ENCODE results near the gene APLNR.

APLNR gene

DNA sequence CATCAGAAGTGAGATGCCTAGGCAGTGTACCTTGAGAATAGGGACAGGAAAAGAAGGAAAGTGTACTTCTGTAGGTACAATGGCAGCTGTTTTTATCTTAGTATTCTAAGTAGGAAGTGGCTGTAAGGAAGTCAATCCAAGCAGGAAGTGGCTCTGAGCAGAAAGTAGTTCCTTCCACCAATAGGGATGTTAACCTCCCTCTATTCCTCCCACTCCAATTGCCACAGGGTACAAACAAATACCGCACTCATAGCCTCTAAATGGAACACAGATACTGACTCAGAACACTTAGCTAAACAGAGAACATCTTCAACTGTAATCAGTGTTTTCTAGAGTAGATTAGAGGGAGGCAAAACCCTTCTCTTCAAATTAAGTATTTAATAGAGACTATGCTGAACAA lies 44.7 kb downstream of the APLNR start:
- ATAC-seq (ENCODE audit: insufficient read depth, low read depth): no peak
- Histone ChIP-seq H3K4me2 (ENCODE audit: insufficient read depth, low read length) (no peak overlapping the region), H3K9ac (ENCODE audit: low read depth, low read length) (no peak overlapping the region), H3K36me3 (ENCODE audit: insufficient read depth, low read length) (no peaks in the 10 kb centered on the region), H4K20me1 (ENCODE audit: insufficient read depth, low read length) (no peaks in the 10 kb centered on the region), H3K79me2 (ENCODE audit: insufficient read depth, low read length) (no peaks in the 10 kb centered on the region), H2AFZ (ENCODE audit: low read depth, low read length) (no peak overlapping the region), H3K4me1 (ENCODE audit: insufficient read depth, low read length) (no peaks in the 10 kb centered on the region), H3K27me3 (ENCODE audit: insufficient read depth, low read length, poor library complexity) (no peaks in the 10 kb centered on the region), H3K4me3 (ENCODE audit: low read depth in 1 of 2, low read length in 2 of 2) (no peak overlapping the region), H3K27ac (ENCODE audit: low read length) (no peak overlapping the region), H3K9me3 (ENCODE audit: insufficient read depth, low read length, severe bottlenecking) (no peaks in the 10 kb centered on the region)
- TF ChIP-seq EZH2 (IDR thresholded peaks at IDR 0.05; ENCODE audit: borderline replicate concordance, low read depth, low read length, severe bottlenecking): no peak
- no peak for TF ChIP-seq CTCF (IDR thresholded peaks at IDR 0.05; ENCODE audit: borderline replicate concordance, extremely low read depth, low read length, poor library complexity, severe bottlenecking)
- DNase-seq: no peak

- Histone ChIP-seq H3K79me2 (ENCODE audit: insufficient read depth, low read length) (no peaks in the 10 kb centered on the region), H2AFZ (ENCODE audit: low read depth, low read length) (no peak overlapping the region), H3K9me3 (ENCODE audit: insufficient read depth, low read length, severe bottlenecking) (no peaks in the 10 kb centered on the region), H3K4me3 (ENCODE audit: low read depth in 1 of 2, low read length in 2 of 2) (no peak overlapping the region), H3K4me1 (ENCODE audit: insufficient read depth, low read length) (no peaks in the 10 kb centered on the region), H3K27ac (ENCODE audit: low read length) (no peak overlapping the region), H3K36me3 (ENCODE audit: insufficient read depth, low read length) (no peaks in the 10 kb centered on the region), H3K27me3 (ENCODE audit: insufficient read depth, low read length, poor library complexity) (no peaks in the 10 kb centered on the region), H3K4me2 (ENCODE audit: insufficient read depth, low read length) (no peak overlapping the region), H3K9ac (ENCODE audit: low read depth, low read length) (no peak overlapping the region), H4K20me1 (ENCODE audit: insufficient read depth, low read length) (no peaks in the 10 kb centered on the region)
- no peak for ATAC-seq (ENCODE audit: insufficient read depth, low read depth)
- TF ChIP-seq EZH2 (IDR thresholded peaks at IDR 0.05; ENCODE audit: borderline replicate concordance, low read depth, low read length, severe bottlenecking): no peak
- TF ChIP-seq CTCF (IDR thresholded peaks at IDR 0.05; ENCODE audit: borderline replicate concordance, extremely low read depth, low read length, poor library complexity, severe bottlenecking): no peak
- no peak for DNase-seq
These were observed 45.5 kb downstream of the APLNR start for GRCh38 chr11:57191311-57192219.

DNA sequence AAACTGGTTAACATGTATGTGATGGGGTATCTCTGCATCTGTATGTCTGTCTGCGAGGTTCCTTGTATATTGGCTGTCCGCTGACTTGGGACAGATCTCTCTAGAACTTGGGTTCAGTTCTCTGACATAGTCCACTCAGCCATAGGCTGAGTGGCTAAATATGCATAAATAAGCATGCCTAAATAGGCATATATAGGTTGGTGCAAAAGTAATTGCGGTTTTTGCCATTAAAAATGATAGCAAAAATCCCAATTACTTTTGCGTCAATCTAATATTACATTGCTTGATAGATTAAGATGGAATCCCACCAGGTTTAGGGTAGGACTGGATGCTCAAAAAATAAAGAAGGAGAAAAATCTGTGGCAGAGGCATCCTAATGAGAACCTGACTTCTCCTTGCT lies 46.5 kb downstream of the APLNR start:
- no peak for ATAC-seq (ENCODE audit: insufficient read depth, low read depth)
- Histone ChIP-seq H3K79me2 (ENCODE audit: insufficient read depth, low read length) (no peaks in the 10 kb centered on the region), H3K27ac (ENCODE audit: low read length) (no peak overlapping the region), H3K4me3 (ENCODE audit: low read depth in 1 of 2, low read length in 2 of 2) (no peak overlapping the region), H3K4me2 (ENCODE audit: insufficient read depth, low read length) (no peak overlapping the region), H3K9me3 (ENCODE audit: insufficient read depth, low read length, severe bottlenecking) (no peaks in the 10 kb centered on the region), H3K9ac (ENCODE audit: low read depth, low read length) (no peak overlapping the region), H3K36me3 (ENCODE audit: insufficient read depth, low read length) (no peaks in the 10 kb centered on the region), H2AFZ (ENCODE audit: low read depth, low read length) (no peak overlapping the region), H3K27me3 (ENCODE audit: insufficient read depth, low read length, poor library complexity) (no peaks in the 10 kb centered on the region), H4K20me1 (ENCODE audit: insufficient read depth, low read length) (no peaks in the 10 kb centered on the region), H3K4me1 (ENCODE audit: insufficient read depth, low read length) (no peaks in the 10 kb centered on the region)
- DNase-seq: no peak
- no peak for TF ChIP-seq EZH2 (IDR thresholded peaks at IDR 0.05; ENCODE audit: borderline replicate concordance, low read depth, low read length, severe bottlenecking)
- no peak for TF ChIP-seq CTCF (IDR thresholded peaks at IDR 0.05; ENCODE audit: borderline replicate concordance, extremely low read depth, low read length, poor library complexity, severe bottlenecking)
